ACC112 (cell line): ENCODE results near the gene TMEM120B.

Experiments used
- H2AFZ ChIP-seq: fragments of 200-600 bp; sonication (generic); one replicate; pipeline ENCODE4 v1.6.0; 2017; ENCODE audit warnings: antibody characterized with exemption, low read length; ENCODE audit not compliant: unreplicated experiment
- H3K27ac ChIP-seq: fragments of 200-600 bp; sonication (generic); 2 replicates; pipeline ENCODE4 v1.5.1; 2014; ENCODE audit warnings: low read depth, mild to moderate bottlenecking, antibody characterized with exemption, low read length, moderate library complexity
- H3K27me3 ChIP-seq: fragments of 200-600 bp; sonication (generic); 2 replicates; pipeline ENCODE4 v1.6.1; 2014; ENCODE audit warnings: mild to moderate bottlenecking, antibody characterized with exemption, low read length, moderate library complexity, mixed read lengths; ENCODE audit not compliant: insufficient read depth
- H3K36me3 ChIP-seq: fragments of 200-600 bp; sonication (generic); 2 replicates; pipeline ENCODE4 v1.6.1; 2016; ENCODE audit warnings: mild to moderate bottlenecking, antibody characterized with exemption, low read length, moderate library complexity, mixed read lengths; ENCODE audit not compliant: insufficient read depth
- H3K4me1 ChIP-seq: fragments of 200-600 bp; sonication (generic); one replicate; pipeline ENCODE4 v1.6.1; 2016; ENCODE audit warnings: low read length, mixed read lengths; ENCODE audit not compliant: insufficient read depth, unreplicated experiment, control insufficient read depth
- H3K4me3 ChIP-seq: fragments of 200-600 bp; sonication (generic); 2 replicates; pipeline ENCODE4 v1.5.1; 2014; ENCODE audit warnings: mild to moderate bottlenecking, low read depth, low read length
- H3K79me2 ChIP-seq: fragments of 200-600 bp; sonication (generic); one replicate; pipeline ENCODE4 v1.6.0; 2016; ENCODE audit warnings: low read length; ENCODE audit not compliant: control insufficient read depth, unreplicated experiment, insufficient read depth

TMEM120B gene

DNA sequence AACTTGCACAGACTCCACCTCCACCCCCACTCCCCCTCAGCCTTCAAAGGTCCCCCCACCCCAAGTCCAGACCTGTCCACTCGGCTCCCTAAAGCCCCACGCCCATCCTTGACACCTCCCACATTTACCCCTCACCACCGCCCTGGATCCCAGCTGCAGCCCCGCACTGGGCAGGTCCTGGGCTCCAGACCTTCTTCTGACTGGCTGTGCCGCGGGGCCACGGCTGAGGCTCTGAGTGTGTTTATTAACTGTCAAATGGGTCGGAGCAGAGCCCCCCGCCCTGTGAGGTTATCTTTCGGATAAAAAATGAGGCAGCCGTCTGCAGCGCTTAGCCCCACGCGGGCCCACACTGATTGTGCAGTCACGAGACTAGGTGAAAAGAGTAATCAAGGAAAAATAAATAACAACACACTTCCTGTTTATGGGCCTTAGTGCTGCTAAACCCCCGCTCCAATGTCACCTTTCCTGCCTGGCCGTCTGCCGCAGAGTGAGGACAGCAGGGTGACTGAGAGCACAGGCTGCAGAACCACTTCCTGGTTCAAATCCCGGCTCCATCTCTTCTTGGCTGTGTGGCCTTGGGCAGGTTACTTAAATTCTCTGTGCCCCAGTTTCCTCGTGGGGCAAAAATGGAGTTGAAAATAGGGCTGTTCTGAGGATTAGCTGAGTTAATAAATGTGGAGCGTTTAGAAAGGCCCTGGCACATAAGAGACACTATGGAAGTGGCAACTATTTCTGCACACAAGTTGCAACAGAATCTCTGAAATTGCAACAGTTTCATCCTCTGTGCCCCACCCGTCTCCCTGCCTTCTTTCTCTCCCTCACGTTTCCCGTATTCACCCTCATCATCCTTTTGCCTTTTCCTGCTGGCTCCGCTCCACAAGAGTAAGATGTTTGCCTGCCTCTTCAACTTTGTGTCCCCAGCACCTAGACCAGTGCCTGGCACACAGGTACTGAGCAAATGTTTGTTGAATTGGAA lies 100.7 kb downstream of the TMEM120B start:
- Histone ChIP-seq H3K4me3 (peak overlapping the region; percentile 75), H3K27ac (no peak overlapping the region), H3K79me2 (peaks cover 55% of the 10 kb centered on the region), H2AFZ (no peak overlapping the region), H3K27me3 (no peaks in the 10 kb centered on the region), H3K36me3 (peaks cover 18% of the 10 kb centered on the region), H3K4me1 (peaks cover 26% of the 10 kb centered on the region)

DNA sequence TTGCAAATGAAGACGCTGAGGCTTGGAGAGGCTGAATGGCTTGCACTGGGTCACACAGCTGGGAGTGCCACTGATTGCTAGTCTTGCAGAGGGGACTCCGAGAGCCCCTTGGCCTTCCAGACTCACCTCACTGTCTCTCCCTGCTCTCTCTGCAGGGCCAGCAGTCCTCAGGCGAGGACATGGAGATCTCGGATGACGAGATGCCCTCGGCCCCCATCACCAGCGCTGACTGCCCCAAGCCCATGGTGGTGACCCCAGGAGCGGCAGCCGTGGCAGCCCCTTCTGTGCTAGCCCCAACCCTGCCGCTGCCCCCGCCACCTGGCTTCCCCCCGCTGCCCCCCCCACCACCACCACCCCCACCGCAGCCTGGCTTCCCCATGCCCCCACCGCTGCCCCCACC lies 101.4 kb downstream of the TMEM120B start:
- peaks cover 26% of the 10 kb centered on the region for H3K4me1 ChIP-seq
- peaks cover 51% of the 10 kb centered on the region for H3K79me2 ChIP-seq

DNA sequence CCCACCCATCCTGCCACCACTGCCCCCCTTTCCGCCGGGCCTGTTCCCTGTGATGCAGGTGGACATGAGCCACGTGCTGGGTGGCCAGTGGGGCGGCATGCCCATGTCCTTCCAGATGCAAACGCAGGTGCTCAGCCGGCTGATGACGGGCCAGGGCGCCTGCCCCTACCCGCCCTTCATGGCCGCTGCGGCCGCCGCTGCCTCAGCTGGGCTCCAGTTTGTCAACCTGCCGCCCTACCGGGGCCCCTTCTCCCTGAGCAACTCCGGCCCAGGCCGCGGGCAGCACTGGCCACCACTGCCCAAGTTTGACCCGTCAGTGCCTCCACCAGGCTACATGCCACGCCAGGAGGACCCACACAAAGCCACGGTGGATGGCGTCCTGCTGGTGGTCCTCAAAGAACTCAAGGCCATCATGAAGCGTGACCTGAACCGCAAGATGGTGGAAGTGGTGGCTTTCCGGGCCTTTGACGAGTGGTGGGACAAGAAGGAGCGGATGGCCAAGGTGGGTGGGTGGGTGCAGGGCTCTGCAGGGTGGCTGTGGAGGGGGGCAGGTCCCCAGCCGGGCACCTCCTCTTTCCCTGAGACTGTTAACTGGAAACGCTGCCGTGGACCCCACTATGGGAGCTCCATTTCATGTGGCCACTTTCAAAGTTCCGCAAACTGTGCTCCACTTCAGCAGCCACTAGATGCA lies 102.0 kb downstream of the TMEM120B start:
- Histone ChIP-seq H3K27me3 (no peaks in the 10 kb centered on the region), H2AFZ (no peak overlapping the region), H3K79me2 (peaks cover 45% of the 10 kb centered on the region), H3K27ac (no peak overlapping the region), H3K36me3 (peaks cover 18% of the 10 kb centered on the region), H3K4me1 (peaks cover 26% of the 10 kb centered on the region), H3K4me3 (no peak overlapping the region)

More for the DNA sequence above, 101.4 kb downstream of the TMEM120B start:
- Histone ChIP-seq H3K36me3 (peaks cover 18% of the 10 kb centered on the region), H3K27me3 (no peaks in the 10 kb centered on the region), H3K4me3 (no peak overlapping the region), H2AFZ (no peak overlapping the region), H3K27ac (no peak overlapping the region)

DNA sequence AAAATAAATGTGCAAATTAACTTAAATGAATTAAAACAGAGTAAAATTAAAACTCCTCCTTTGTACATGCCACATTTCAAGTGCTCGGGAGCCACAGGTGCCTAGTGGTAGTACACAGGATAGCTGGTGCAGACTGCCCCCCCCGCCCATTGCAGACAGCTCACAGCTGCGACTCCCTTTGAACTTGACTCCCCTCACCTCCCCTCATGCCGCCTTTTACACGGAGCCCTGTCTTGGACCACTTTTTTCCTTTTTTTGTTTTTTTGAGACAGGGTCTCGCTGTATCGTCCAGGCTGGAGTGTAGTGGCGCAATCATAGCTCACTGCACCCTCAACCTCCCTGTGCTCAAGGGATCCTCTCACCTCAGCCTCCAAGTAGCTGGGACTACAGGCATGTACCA lies 102.7 kb downstream of the TMEM120B start:
- Histone ChIP-seq H3K79me2 (peaks cover 39% of the 10 kb centered on the region), H3K4me3 (no peak overlapping the region), H3K27ac (no peak overlapping the region), H3K36me3 (peaks cover 23% of the 10 kb centered on the region), H2AFZ (no peak overlapping the region), H3K27me3 (no peaks in the 10 kb centered on the region), H3K4me1 (peaks cover 26% of the 10 kb centered on the region)

DNA sequence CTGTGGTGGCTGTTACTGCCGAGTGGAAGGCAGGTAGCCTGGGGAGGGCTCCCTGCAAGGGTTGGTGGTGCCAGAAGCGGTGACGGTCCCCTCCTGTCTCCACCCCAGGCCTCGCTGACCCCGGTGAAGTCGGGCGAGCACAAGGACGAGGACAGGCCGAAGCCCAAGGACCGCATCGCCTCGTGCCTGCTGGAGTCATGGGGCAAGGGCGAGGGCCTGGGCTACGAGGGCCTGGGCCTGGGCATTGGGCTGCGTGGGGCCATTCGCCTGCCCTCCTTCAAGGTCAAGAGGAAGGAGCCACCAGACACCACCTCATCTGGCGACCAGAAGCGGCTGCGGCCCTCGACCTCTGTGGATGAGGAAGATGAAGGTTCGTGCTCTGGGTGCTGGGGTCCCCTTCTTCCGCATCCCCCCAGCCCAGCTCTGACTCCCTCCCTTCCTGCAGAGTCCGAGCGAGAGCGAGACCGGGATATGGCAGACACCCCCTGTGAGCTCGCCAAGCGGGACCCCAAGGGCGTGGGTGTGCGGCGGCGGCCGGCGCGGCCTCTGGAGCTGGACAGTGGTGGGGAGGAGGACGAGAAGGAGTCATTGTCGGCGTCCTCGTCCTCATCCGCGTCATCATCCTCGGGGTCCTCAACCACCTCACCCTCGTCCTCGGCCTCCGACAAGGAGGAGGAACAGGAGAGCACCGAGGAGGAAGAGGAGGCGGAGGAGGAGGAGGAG lies 104.5 kb downstream of the TMEM120B start:
- H3K36me3 ChIP-seq, result peaks cover 18% of the 10 kb centered on the region

DNA sequence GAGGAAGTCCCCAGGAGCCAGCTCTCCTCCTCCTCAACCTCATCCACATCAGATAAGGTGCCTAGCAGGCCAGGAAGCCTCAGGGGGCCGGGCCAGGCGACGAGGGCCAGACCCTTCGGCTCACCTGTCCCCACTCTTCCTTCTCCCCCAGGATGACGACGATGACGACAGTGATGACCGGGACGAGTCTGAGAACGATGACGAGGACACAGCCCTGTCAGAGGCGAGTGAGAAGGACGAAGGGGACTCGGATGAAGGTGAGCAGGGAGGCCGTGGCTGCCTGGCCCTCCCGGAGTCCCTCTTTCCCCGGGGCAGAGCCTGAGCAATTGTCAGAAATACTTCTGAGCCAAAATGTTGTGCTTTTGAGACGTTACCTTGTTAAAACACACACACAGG lies 105.1 kb downstream of the TMEM120B start:
- Histone ChIP-seq H3K79me2 (peaks cover 18% of the 10 kb centered on the region), H3K36me3 (peaks cover 18% of the 10 kb centered on the region), H3K27ac (no peak overlapping the region), H3K27me3 (no peaks in the 10 kb centered on the region), H2AFZ (no peak overlapping the region), H3K4me1 (peaks cover 11% of the 10 kb centered on the region), H3K4me3 (no peak overlapping the region)

More for the DNA sequence above, 104.5 kb downstream of the TMEM120B start:
- peaks cover 24% of the 10 kb centered on the region for H3K79me2 ChIP-seq
- peaks cover 13% of the 10 kb centered on the region for H3K4me1 ChIP-seq
- no peak overlapping the region for H2AFZ ChIP-seq
- H3K27me3 ChIP-seq, result no peaks in the 10 kb centered on the region
- no peak overlapping the region for H3K4me3 ChIP-seq
- no peak overlapping the region for H3K27ac ChIP-seq

DNA sequence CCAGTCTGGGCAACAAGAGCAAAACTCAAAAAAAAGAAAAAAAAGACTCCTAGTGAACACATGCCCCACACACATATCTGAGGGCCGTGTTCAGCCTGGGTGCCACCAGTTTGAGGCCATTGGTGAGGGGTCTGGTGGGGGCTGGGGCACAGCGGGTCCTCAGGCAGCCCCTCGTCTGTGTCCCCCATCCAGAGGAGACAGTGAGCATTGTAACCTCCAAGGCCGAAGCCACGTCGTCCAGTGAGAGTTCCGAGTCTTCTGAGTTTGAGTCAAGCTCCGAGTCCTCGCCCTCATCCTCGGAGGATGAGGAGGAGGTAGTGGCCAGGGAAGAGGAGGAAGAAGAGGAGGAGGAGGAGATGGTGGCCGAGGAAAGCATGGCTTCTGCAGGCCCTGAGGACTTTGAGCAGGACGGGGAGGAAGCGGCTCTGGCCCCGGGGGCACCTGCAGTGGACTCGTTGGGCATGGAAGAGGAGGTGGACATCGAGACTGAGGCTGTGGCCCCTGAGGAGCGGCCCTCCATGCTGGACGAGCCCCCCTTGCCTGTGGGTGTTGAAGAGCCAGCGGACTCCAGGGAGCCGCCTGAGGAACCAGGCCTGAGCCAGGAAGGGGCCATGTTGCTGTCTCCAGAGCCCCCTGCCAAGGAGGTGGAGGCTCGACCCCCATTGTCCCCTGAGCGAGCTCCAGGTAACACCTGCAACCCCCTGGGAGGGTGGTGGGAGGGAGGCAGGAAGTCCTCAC lies 106.8 kb downstream of the TMEM120B start:
- Histone ChIP-seq H3K36me3 (peaks cover 15% of the 10 kb centered on the region), H3K4me1 (no peaks in the 10 kb centered on the region), H3K27me3 (no peaks in the 10 kb centered on the region), H2AFZ (no peak overlapping the region), H3K27ac (no peak overlapping the region), H3K4me3 (no peak overlapping the region), H3K79me2 (peaks cover 3% of the 10 kb centered on the region)

DNA sequence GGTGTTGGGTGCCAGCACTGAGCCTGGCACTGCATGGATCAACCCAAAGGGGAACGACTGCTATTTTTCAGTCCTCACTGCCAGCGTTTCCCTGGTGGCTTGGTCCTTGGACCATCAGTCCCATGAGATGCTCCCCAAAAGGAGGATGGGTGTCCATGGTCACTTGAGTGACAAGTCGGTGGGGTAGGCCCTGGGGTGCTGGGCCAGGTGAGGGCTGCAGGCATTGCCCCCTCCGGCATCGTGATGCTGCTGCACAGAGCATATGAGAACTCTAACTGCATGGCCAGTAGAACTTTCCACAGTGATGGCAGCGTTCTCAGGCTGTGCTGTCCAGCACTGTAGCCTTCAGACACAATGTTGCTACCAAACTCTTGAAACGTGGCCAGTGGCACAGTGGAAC lies 107.5 kb downstream of the TMEM120B start:
- no peaks in the 10 kb centered on the region for H3K79me2 ChIP-seq
- H3K27me3 ChIP-seq, result no peaks in the 10 kb centered on the region
- H3K4me1 ChIP-seq, result no peaks in the 10 kb centered on the region
- no peak overlapping the region for H3K4me3 ChIP-seq
- no peak overlapping the region for H3K27ac ChIP-seq
- peaks cover 13% of the 10 kb centered on the region for H3K36me3 ChIP-seq
- H2AFZ ChIP-seq, result no peak overlapping the region

DNA sequence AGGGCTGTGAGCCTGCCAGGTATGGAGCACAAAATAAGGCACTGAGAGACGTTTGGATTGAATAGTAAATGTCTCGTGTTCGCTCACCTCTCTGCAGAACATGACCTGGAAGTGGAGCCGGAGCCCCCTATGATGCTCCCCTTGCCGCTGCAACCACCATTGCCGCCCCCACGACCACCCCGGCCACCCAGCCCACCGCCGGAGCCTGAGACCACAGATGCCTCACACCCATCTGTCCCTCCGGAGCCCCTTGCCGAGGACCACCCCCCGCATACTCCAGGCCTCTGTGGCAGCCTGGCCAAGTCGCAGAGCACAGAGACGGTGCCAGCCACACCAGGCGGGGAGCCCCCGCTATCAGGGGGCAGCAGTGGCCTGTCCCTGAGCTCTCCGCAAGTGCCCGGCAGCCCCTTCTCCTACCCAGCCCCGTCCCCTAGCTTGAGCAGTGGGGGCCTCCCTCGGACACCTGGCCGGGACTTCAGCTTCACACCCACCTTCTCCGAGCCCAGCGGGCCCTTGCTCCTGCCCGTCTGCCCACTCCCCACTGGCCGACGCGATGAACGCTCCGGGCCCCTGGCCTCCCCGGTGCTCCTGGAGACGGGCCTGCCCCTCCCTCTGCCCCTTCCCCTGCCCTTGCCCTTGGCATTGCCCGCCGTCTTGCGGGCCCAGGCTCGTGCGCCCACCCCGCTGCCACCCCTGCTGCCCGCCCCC lies 110.0 kb downstream of the TMEM120B start:
- Histone ChIP-seq H3K4me1 (no peaks in the 10 kb centered on the region), H3K79me2 (no peaks in the 10 kb centered on the region), H3K27ac (no peak overlapping the region), H2AFZ (no peak overlapping the region), H3K4me3 (no peak overlapping the region), H3K27me3 (no peaks in the 10 kb centered on the region), H3K36me3 (peaks cover 7% of the 10 kb centered on the region; the same call in 1 of the 2 replicates)
